ENCODE measurements around the gene GGCX. TPM values are rescaled to one million over a fixed set of nuclear protein-coding genes. Genes with fewer than 3 reads are reported as not detected.
A peak's percentile ranks its signal among the peaks of the same experiment; 100 is the strongest.

GGCX gene
- total and polyA plus RNA-seq, 9 of the 15 experiments (the other 6 are each of a cell fraction or from before 2014, with no cell fraction given), result 14.4 to 47.1 (median 28.1) TPM

GRCh38 chr2:85602476-85603234, 41.4 kb upstream of the GGCX start, which contains the start of gene TMEM150A (continued):
- TF ChIP-seq USF2 (CRISPR knock-in tag; IDR thresholded peaks at IDR 0.05), result peak; percentile 80
- no peak for TF ChIP-seq SUPT5H (IDR thresholded peaks at IDR 0.05)
- TF ChIP-seq NCOR1 (IDR thresholded peaks at IDR 0.05), result 0 out of 2 replicates have a peak, but pooled peaks have one; percentile 17
- TF ChIP-seq ZNF143 (CRISPR knock-in tag; IDR thresholded peaks at IDR 0.05), result peak; percentile 82
- TF ChIP-seq ELF2 (CRISPR knock-in tag; IDR thresholded peaks at IDR 0.05), result 0 out of 2 replicates have a peak, but pooled peaks have one; percentile 27
- TF ChIP-seq KDM5B (IDR thresholded peaks at IDR 0.05; ENCODE audit: insufficient replicate concordance, low read depth, low read length), result peak; percentile 17
- TF ChIP-seq RCOR1 (IDR thresholded peaks at IDR 0.05; ENCODE audit: borderline replicate concordance in 1 of 2, low read depth in 2 of 2, low read length in 2 of 2), result 0 out of 4 replicates have a peak, but pooled peaks of 1 of the 2 experiments have one; percentile 7
- TF ChIP-seq ZNF639 (CRISPR knock-in tag; conservative IDR thresholded peaks at IDR 0.05 in 1 of 2, IDR thresholded peaks at IDR 0.05 in 1 of 2), result peak in 1 of 2 experiments; percentile 77; a peak in 2 of 4 replicates
- TF ChIP-seq SNRNP70 (optimal IDR thresholded peaks at IDR 0.05; ENCODE audit: low read depth, low read length), result no peak
- TF ChIP-seq ETS1 (conservative IDR thresholded peaks at IDR 0.05; ENCODE audit: control insufficient read depth, low read depth, low read length), result peak; percentile 97
- TF ChIP-seq ZNF740 (CRISPR knock-in tag; IDR thresholded peaks at IDR 0.05), result no peak
- no peak for TF ChIP-seq ZNF740 (tag; IDR thresholded peaks at IDR 0.05)
- TF ChIP-seq ZNF780A (CRISPR knock-in tag; IDR thresholded peaks at IDR 0.05), result no peak
- TF ChIP-seq HDAC3 (IDR thresholded peaks at IDR 0.05; ENCODE audit: borderline replicate concordance, partially characterized antibody), result no peak
- TF ChIP-seq CHD4 (IDR thresholded peaks at IDR 0.05; ENCODE audit: insufficient read depth, insufficient replicate concordance, low read depth, low read length, poor library complexity, severe bottlenecking), result no peak
- peak; percentile 51; the same call in 1 of the 2 replicates for TF ChIP-seq ZFX (CRISPR knock-in tag; IDR thresholded peaks at IDR 0.05)
- TF ChIP-seq LCOR (CRISPR knock-in tag; IDR thresholded peaks at IDR 0.05), result 0 out of 2 replicates have a peak, but pooled peaks have one; percentile 58
- 0 out of 2 replicates have a peak, but pooled peaks have one; percentile 32 for TF ChIP-seq POLR2AphosphoS5 (IDR thresholded peaks at IDR 0.05; ENCODE audit: control insufficient read depth, insufficient read depth, low read depth, low read length)

Measured in K562 (cell line).